ENCODE data around the gene VHLL. TPM values are rescaled to one million over a fixed set of nuclear protein-coding genes. Genes with fewer than 3 reads are reported as not detected.

VHLL gene
- total and polyA plus RNA-seq, 2 of the 13 experiments (the other 11 are each of a cell fraction or from before 2014, with no cell fraction given), result 0.24 TPM; not detected in 1

- TF ChIP-seq, protein P1, sequence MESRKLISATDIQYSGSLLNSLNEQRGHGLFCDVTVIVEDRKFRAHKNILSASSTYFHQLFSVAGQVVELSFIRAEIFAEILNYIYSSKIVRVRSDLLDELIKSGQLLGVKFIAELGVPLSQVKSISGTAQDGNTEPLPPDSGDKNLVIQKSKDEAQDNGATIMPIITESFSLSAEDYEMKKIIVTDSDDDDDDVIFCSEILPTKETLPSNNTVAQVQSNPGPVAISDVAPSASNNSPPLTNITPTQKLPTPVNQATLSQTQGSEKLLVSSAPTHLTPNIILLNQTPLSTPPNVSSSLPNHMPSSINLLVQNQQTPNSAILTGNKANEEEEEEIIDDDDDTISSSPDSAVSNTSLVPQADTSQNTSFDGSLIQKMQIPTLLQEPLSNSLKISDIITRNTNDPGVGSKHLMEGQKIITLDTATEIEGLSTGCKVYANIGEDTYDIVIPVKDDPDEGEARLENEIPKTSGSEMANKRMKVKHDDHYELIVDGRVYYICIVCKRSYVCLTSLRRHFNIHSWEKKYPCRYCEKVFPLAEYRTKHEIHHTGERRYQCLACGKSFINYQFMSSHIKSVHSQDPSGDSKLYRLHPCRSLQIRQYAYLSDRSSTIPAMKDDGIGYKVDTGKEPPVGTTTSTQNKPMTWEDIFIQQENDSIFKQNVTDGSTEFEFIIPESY (CRISPR knock-in tag; IDR thresholded peaks at IDR 0.05), result no peak
- TF ChIP-seq TOPORS (CRISPR knock-in tag; IDR thresholded peaks at IDR 0.05) (no peak), ZNF24 (IDR thresholded peaks at IDR 0.05) (no peak), THAP8 (CRISPR knock-in tag; IDR thresholded peaks at IDR 0.05; ENCODE audit: borderline replicate concordance) (0 out of 2 replicates have a peak, but pooled peaks have one; percentile 28), ZNF674 (CRISPR knock-in tag; IDR thresholded peaks at IDR 0.05; ENCODE audit: low read depth) (no peak), NR2F1 (CRISPR knock-in tag; IDR thresholded peaks at IDR 0.05) (0 out of 4 replicates have a peak, but pooled peaks of 1 of the 2 experiments have one; percentile 10), FOSL1 (CRISPR knock-in tag; IDR thresholded peaks at IDR 0.05; ENCODE audit: borderline replicate concordance) (no peak), CAMTA2 (CRISPR knock-in tag; IDR thresholded peaks at IDR 0.05; ENCODE audit: borderline replicate concordance) (no peak), ZNF441 (CRISPR knock-in tag; IDR thresholded peaks at IDR 0.05; ENCODE audit: borderline replicate concordance) (peak; percentile 52; the same call in 1 of the 2 replicates), ARHGAP35 (CRISPR knock-in tag; IDR thresholded peaks at IDR 0.05; ENCODE audit: borderline replicate concordance) (peak; percentile 52; the same call in 1 of the 2 replicates), ZFY (CRISPR knock-in tag; IDR thresholded peaks at IDR 0.05) (peak; percentile 46; the same call in 1 of the 2 replicates), ZNF256 (CRISPR knock-in tag; conservative IDR thresholded peaks at IDR 0.05) (no peak), ZNF432 (CRISPR knock-in tag; IDR thresholded peaks at IDR 0.05; ENCODE audit: borderline replicate concordance) (no peak), U2AF2 (IDR thresholded peaks at IDR 0.05; ENCODE audit: low read depth, low read length) (no peak)
- TF ChIP-seq, protein P2, sequence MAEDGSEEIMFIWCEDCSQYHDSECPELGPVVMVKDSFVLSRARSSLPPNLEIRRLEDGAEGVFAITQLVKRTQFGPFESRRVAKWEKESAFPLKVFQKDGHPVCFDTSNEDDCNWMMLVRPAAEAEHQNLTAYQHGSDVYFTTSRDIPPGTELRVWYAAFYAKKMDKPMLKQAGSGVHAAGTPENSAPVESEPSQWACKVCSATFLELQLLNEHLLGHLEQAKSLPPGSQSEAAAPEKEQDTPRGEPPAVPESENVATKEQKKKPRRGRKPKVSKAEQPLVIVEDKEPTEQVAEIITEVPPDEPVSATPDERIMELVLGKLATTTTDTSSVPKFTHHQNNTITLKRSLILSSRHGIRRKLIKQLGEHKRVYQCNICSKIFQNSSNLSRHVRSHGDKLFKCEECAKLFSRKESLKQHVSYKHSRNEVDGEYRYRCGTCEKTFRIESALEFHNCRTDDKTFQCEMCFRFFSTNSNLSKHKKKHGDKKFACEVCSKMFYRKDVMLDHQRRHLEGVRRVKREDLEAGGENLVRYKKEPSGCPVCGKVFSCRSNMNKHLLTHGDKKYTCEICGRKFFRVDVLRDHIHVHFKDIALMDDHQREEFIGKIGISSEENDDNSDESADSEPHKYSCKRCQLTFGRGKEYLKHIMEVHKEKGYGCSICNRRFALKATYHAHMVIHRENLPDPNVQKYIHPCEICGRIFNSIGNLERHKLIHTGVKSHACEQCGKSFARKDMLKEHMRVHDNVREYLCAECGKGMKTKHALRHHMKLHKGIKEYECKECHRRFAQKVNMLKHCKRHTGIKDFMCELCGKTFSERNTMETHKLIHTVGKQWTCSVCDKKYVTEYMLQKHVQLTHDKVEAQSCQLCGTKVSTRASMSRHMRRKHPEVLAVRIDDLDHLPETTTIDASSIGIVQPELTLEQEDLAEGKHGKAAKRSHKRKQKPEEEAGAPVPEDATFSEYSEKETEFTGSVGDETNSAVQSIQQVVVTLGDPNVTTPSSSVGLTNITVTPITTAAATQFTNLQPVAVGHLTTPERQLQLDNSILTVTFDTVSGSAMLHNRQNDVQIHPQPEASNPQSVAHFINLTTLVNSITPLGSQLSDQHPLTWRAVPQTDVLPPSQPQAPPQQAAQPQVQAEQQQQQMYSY (CRISPR knock-in tag; IDR thresholded peaks at IDR 0.05), result no peak
- TF ChIP-seq, protein P3, sequence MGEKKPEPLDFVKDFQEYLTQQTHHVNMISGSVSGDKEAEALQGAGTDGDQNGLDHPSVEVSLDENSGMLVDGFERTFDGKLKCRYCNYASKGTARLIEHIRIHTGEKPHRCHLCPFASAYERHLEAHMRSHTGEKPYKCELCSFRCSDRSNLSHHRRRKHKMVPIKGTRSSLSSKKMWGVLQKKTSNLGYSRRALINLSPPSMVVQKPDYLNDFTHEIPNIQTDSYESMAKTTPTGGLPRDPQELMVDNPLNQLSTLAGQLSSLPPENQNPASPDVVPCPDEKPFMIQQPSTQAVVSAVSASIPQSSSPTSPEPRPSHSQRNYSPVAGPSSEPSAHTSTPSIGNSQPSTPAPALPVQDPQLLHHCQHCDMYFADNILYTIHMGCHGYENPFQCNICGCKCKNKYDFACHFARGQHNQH (CRISPR knock-in tag; IDR thresholded peaks at IDR 0.05), result no peak
- TF ChIP-seq, protein P4, sequence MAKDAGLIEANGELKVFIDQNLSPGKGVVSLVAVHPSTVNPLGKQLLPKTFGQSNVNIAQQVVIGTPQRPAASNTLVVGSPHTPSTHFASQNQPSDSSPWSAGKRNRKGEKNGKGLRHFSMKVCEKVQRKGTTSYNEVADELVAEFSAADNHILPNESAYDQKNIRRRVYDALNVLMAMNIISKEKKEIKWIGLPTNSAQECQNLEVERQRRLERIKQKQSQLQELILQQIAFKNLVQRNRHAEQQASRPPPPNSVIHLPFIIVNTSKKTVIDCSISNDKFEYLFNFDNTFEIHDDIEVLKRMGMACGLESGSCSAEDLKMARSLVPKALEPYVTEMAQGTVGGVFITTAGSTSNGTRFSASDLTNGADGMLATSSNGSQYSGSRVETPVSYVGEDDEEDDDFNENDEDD (CRISPR knock-in tag; IDR thresholded peaks at IDR 0.05; ENCODE audit: borderline replicate concordance), result peak; percentile 80
- TF ChIP-seq, protein P5, sequence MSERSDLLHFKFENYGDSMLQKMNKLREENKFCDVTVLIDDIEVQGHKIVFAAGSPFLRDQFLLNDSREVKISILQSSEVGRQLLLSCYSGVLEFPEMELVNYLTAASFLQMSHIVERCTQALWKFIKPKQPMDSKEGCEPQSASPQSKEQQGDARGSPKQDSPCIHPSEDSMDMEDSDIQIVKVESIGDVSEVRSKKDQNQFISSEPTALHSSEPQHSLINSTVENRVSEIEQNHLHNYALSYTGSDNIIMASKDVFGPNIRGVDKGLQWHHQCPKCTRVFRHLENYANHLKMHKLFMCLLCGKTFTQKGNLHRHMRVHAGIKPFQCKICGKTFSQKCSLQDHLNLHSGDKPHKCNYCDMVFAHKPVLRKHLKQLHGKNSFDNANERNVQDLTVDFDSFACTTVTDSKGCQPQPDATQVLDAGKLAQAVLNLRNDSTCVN (CRISPR knock-in tag; IDR thresholded peaks at IDR 0.05; ENCODE audit: borderline replicate concordance), result peak; percentile 96
Observed at GRCh38 chr1:156338180-156338976, 39.3 kb upstream of the VHLL start, which contains the start of the genes CCT3 and TSACC (continued).
